Endothelial cell (in vitro differentiated cells): ENCODE measurements around the gene E2F1. TPM values are rescaled to one million over a fixed set of nuclear protein-coding genes. Genes with fewer than 3 reads are reported as not detected.
A peak's percentile ranks its signal among the peaks of the same experiment; 100 is the strongest.

Experiments used
- DNase-seq: peaks from one replicate; pipeline ENCODE4 v3.0.0; 2021; ENCODE audit warnings: low spot score
- H3K27ac Mint-ChIP-seq: one replicate; pipeline ENCODE4 v1.8.0; 2021; ENCODE audit warnings: mixed read lengths, inconsistent platforms; ENCODE audit not compliant: unreplicated experiment
- H3K27me3 Mint-ChIP-seq: one replicate; pipeline ENCODE4 v1.8.0; 2021; ENCODE audit warnings: mild to moderate bottlenecking, moderate library complexity, mixed read lengths, inconsistent platforms; ENCODE audit not compliant: unreplicated experiment
- H3K36me3 Mint-ChIP-seq: one replicate; pipeline ENCODE4 v1.8.0; 2021; ENCODE audit warnings: mild to moderate bottlenecking, low read depth, mixed read lengths, inconsistent platforms; ENCODE audit not compliant: unreplicated experiment
- H3K4me1 Mint-ChIP-seq: one replicate; pipeline ENCODE4 v1.8.0; 2021; ENCODE audit warnings: mild to moderate bottlenecking, mixed read lengths, inconsistent platforms; ENCODE audit not compliant: unreplicated experiment
- H3K4me3 Mint-ChIP-seq: one replicate; pipeline ENCODE4 v1.8.0; 2021; ENCODE audit warnings: mild to moderate bottlenecking, mixed read lengths, inconsistent platforms; ENCODE audit not compliant: unreplicated experiment
- H3K9me3 Mint-ChIP-seq: one replicate; pipeline ENCODE4 v1.8.0; 2021; ENCODE audit warnings: mixed read lengths, inconsistent platforms; ENCODE audit not compliant: unreplicated experiment
- CTCF ChIP-seq: fragments of 200-600 bp; sonication (generic); IDR thresholded peaks from one replicate; pipeline ENCODE4 v1.5.0; 2021; ENCODE audit warnings: antibody characterized with exemption; ENCODE audit not compliant: unreplicated experiment
- total RNA-seq: library from RNA; stranded (reverse); fragmentation: NEBNext Ultra II Directional; extraction: Animal tissue kit (Norgen Biotek cat#: 25700); gene quantifications from one replicate; pipeline ENCODE4 v1.2.1, GENCODE V29; 2021; ENCODE audit not compliant: unreplicated experiment

E2F1 gene
- total RNA-seq, 1 donor from 2014 or later, result 6.7 TPM

DNA sequence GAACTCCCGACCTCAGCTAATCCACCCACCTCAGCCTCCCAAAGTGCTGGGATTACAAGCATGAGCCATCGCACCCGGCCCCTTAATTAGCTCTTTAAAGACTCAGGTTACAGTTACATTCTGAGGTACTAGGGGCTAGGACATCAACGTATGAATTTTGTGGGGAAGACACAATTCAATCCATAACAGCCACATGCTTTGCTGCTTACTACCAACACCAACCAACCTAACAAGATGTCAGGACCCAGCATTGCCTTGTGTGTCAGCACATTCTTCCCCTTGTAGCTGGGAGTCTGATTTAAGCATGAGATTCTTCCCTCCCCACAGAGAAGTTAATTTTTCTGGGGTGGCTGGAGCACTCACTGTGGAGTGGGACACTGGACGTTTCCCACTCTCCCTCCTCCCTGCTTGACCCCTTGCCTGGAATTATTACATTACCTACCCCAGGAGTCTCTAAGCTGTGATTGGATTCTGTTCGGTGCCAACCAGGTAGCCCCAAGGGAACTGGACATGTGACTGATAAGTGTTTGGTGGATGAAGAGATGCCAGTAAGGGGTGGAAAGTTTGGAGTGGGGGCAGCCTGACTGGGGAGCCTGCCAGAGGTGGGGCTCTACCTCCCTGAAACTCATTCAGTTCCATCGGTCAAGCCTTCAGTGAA, 39.6 kb upstream of the E2F1 start:
- peaks cover 3% of the 10 kb centered on the region for H3K27me3 Mint-ChIP-seq
- H3K27ac Mint-ChIP-seq, result no peak overlapping the region
- no peaks in the 10 kb centered on the region for H3K36me3 Mint-ChIP-seq
- no peaks in the 10 kb centered on the region for H3K9me3 Mint-ChIP-seq
- DNase-seq, result no peak
- TF ChIP-seq CTCF, result no peak
- no peak overlapping the region for H3K4me3 Mint-ChIP-seq
- H3K4me1 Mint-ChIP-seq, result no peaks in the 10 kb centered on the region

GRCh38 chr20:33724439-33725094, 38.4 kb upstream of the E2F1 start:
- H3K9me3 Mint-ChIP-seq, result no peaks in the 10 kb centered on the region
- no peak overlapping the region for H3K4me3 Mint-ChIP-seq
- peaks cover 4% of the 10 kb centered on the region for H3K4me1 Mint-ChIP-seq
- no peak for DNase-seq
- H3K27ac Mint-ChIP-seq, result no peak overlapping the region
- no peak for TF ChIP-seq CTCF
- H3K36me3 Mint-ChIP-seq, result peaks cover 3% of the 10 kb centered on the region
- peaks cover 3% of the 10 kb centered on the region for H3K27me3 Mint-ChIP-seq

DNA sequence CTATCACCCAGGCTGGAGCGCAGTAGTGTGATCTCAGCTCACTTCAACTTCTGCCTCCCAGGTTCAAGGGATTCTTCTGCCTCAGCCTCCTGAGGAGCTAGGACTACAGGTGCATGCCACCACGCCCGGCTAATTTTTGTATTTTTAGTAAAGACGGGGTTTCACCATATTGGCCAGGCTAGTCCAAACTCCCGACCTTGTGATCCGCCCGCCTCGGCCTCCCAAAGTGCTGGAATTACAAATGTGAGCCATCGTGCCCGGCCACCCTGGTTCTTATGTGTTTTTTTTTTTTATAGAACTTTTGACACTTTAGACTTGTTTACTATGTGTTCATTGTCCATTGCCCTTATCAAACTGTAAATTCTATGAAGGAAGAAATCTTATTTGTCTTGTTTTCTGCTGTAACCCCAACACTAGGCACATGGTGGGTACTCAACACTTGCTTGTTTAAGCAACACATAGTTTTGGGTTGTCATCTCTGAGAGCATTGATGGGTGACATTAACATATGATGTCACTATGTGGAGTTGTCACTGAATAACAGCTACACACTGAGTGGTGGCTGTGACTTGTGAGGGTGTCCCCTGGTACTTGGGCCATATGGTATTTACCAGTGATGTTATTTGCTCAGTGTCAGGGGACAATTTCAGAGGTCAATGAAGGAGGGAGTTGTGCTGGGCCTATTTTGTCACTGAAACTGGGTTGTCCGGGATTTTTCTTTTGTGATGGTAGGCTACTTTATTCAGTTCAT, 35.4 kb upstream of the E2F1 start:
- H3K4me1 Mint-ChIP-seq, result peaks cover 4% of the 10 kb centered on the region
- H3K36me3 Mint-ChIP-seq, result peaks cover 3% of the 10 kb centered on the region
- TF ChIP-seq CTCF, result no peak
- no peak overlapping the region for H3K4me3 Mint-ChIP-seq
- H3K27ac Mint-ChIP-seq, result no peak overlapping the region
- H3K9me3 Mint-ChIP-seq, result no peaks in the 10 kb centered on the region
- DNase-seq, result no peak
- H3K27me3 Mint-ChIP-seq, result peaks cover 5% of the 10 kb centered on the region

DNA sequence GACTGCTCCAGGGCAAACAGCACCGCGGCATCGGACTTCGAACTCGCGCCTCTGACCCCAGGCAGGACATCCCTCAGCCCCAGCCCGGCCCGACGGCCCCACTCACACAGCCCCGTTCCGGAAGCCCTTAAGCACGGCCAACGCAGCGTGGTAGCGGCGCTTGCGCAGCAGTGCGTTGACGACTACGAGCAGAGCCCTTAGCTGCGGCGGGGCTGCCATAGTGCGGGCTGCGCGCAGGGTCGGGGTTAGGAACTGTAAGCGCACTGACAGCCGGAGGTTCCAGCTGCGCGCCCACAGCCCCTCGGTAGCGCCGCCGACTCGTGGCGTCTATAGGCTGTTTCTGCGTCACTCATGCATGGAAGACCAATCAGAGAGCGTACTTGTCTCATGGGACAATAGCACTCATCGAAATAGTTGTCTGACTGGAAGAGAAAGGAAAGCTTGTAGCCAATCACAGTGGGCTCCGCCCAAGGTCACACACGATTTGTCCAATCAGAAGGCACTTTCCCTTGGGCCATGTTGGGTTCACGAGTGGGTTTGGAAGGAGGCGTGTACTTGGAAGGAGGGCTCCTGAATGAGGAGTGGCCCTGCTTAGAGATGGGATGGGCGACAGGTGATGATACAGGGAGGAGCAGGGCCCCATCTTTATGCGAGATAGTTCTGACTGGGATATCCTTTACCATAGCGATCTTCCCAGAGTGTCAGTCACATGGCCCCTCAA, 34.0 kb upstream of the E2F1 start, which contains the start of gene PXMP4:
Gene PXMP4, minus strand, starts transcription at position 322 of the 721 bp plus-strand sequence. Its CDS starts 103 bp downstream, at position 219.
- Mint-ChIP-seq H3K27ac (no peak within 1 kb of the TSS), H3K4me3 (peak within 1 kb of the TSS; percentile 81), H3K36me3 (peaks cover 3% of the 10 kb centered on the region), H3K27me3 (peaks cover 5% of the 10 kb centered on the region), H3K9me3 (no peaks in the 10 kb centered on the region), H3K4me1 (peaks cover 4% of the 10 kb centered on the region)
- TF ChIP-seq CTCF, result no peak
- DNase-seq, result peak; percentile 67
